ENCODE results near the gene MTFR2.

MTFR2 gene

GRCh38 chr6:136249811-136250685, at the start of gene MTFR2:
Gene MTFR2 (minus strand): TSS chr6:136250311. CDS start chr6:136249099, 1,212 bp downstream.
- peak; percentile 100 for DNase-seq

DNA sequence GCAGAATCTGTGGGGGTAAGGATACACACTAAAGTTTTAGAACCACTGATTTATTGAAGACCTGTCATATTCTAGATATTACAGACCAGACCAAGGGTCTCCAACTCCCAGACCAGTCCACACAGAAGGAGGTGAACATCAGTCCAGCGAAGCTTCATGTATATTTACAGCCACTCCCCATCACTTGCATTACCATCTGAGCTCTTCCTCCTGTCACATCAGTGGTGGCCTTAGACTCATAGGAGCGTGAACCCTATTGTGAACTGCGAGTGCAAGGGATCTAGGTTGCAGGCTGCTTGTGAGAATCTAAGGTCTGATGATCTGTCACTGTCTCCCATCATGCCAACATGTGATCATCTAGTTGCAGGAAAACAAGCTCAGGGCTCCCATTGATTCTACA, 44.5 kb upstream of the MTFR2 start:
- DNase-seq, result no peak

DNA sequence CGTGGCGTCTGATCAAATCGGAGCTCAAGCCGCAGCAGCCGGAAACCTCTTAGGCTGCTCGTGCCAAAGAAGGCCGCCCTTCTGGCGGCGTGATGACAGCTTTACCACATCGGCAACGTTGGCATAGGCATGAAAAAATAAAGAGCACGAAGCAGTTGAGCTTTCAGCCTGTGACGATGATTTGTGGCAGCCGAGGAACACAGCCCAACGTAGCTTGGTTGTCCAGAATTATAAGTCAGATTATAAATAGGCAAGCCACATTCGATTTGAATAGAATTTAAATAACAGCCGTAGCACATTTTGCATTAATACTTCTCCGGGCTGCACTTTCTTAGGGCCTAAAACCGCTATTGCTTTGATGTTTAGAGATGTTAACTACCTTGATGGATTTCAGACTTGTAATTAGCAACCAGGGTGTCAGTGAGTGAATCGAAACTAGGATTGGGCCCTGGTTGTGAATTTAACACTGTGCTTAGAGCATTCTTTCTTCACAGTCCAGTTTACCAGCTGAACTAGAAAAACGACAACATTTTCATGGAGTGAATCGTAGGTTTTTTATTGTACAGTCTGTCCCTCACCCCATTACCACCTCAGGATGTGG, 40.4 kb upstream of the MTFR2 start:
- peak; percentile 90 for DNase-seq

- DNase-seq, result peak; percentile 99
Measured at GRCh38 chr6:136289579-136290409, 39.7 kb upstream of the MTFR2 start, which contains the start of gene BCLAF1. Gene BCLAF1 (minus strand): TSS chr6:136289846. CDS start chr6:136279866, 9,980 bp downstream.

DNA sequence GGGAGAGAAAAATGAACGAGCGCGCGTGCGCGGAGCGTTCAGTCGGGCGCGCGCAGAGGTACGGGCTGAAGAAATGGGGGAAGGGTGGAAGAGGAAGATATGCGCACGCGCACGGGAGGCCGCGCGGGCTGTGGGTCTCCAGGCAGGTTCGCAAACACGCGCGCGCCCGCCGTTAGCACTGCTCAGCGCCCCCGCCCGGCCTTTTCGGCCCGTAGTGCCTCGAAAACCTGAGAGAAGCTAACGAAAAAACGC, 39.1 kb upstream of the MTFR2 start:
- DNase-seq, result peak; percentile 94

- peak; percentile 82 for DNase-seq
Measured at GRCh38 chr6:136288566-136289326, 38.6 kb upstream of the MTFR2 start.

- DNase-seq, result no peak
Measured at GRCh38 chr6:136284909-136285308, 34.8 kb upstream of the MTFR2 start.

- DNase-seq, result no peak
Measured at GRCh38 chr6:136282906-136283305, 32.8 kb upstream of the MTFR2 start.

DNA sequence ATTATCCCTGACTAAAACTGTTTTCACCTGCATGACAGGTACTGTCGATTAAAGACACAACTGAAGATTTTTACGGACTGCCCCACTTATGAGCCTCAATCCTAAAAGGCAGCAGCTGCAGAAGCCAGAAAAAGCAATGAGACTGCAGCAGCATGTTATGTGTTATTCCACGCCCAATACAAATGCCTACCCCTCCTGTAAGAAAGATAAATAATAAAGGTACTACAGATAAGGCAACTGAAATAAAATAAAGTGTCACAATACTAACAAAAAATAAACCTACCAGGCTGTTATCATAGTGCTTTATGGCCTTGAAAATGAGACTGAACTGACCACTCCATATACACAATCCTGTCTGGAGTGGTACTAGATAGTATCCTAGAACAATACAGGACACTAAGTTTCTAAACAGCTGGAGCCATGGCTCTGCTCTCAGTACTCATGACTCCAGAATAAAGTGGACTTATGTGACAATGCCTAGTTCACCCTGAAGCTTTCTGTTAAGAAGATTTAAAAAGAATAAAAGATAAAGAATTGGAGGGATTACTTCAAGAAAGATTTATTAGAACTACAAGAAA, 30.0 kb upstream of the MTFR2 start:
- DNase-seq, result no peak

DNA sequence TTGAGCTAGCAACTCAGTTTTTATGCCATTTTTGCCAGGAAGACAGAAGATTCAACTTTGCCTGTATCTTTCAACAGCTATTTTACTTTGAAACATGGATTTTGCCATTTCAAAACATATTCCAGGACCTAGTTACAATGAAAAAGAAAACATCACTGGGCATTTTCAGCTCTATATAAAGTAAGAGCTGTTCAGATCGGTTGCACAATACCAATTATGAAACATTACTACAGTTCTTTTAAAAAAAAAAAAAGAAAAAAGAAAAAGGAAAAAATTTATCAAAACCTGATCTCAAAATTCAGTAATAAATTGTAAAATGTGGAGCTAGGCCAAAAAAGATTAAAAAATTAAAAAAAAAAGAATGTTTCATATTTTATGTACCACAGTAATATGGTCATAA, 24.0 kb upstream of the MTFR2 start:
- DNase-seq, result no peak

DNA sequence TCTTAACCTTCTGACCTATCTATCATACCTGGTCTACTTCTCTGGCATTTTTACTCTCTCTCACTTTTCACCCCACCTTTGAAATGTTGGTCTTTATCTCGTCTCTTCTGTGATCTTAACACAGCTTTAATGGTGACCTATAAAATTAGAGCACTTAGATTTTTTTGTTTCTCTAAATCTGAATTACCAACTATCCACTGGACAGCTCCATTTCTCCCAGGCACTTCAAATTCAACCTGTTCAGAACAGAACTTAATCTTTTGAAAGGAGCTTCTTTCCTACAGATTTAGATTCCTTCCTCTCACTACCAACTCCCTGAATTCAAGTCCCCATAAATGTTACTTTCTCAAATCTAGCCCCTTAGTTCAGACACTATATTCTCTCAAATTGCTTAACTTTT, 15.0 kb upstream of the MTFR2 start:
- DNase-seq, result no peak

DNA sequence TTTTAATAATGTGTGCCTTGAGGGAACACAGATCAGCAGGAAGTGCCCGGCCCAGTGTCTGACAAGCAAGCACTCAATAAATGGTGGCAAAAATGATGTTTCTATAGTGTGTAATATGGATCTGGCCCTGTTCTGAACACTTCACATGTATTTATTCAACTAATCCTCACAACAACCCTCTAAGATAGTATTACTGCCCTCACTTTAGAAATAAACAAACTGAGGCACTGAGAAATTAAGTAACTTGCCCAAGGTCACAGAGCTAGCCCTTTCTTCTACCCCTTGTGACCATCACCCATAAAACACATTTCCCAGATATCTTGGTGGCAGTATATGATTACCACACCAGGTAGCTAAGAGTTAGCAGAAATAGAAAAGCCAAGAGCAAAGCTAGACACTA, 12.8 kb upstream of the MTFR2 start:
- DNase-seq, result no peak

DNA sequence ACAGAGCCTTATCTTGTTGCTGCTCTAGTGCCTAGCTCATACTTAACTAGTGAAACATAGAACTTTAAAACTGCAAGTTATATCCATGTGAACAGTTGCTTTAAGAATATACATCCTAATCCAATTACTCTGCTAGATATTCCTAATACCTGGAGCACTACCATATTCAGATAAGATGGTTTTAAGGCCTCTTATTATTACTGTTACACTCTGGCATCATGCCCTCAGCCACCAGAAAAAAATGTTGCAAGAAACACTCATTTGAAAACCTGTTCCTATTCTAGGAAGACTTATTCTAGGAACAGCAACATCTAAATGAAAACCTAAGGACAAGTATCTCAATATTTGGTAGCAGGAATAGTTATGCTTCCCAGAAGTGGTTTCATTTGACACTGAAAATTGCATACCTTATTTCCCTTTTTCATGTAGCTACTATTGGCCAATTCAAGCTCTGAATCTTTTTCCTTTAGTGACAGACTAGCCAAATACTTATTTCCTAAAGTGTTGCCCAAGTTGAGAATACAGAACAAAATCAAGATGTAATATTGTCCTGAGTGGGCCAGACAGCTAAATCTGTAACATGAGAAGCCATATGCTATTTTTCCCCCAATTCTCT, 4.8 kb upstream of the MTFR2 start:
- DNase-seq, result no peak

DNA sequence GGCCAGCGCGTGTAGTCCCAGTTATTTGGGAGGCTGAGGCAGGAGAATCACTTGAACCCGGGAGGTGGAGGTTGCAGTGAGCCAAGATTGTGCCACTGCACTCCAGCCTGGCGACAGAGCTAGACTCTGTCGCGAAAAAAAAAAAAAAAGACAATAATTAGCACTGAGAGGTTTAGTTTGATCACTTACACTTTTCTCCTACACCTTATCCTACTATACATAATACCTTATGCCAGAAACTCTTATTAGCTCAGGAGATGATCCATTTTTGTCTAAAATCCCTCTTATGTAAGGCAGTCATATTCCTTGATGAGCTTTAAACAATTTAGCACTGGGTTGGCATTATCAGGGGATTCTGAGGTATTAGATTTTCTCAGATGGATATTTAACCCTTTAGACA, 3.6 kb upstream of the MTFR2 start:
- DNase-seq, result no peak

GRCh38 chr6:136252441-136252840, 2.3 kb upstream of the MTFR2 start:
- no peak for DNase-seq

- peak; percentile 34 for DNase-seq
Measured at GRCh38 chr6:136251394-136251793, 1.3 kb upstream of the MTFR2 start.

- no peak for DNase-seq
Measured at GRCh38 chr6:136250686-136251008, 536 bp upstream of the MTFR2 start.

- DNase-seq, result peak; percentile 40
Measured at GRCh38 chr6:136249336-136249735, 775 bp downstream of the MTFR2 start.

DNA sequence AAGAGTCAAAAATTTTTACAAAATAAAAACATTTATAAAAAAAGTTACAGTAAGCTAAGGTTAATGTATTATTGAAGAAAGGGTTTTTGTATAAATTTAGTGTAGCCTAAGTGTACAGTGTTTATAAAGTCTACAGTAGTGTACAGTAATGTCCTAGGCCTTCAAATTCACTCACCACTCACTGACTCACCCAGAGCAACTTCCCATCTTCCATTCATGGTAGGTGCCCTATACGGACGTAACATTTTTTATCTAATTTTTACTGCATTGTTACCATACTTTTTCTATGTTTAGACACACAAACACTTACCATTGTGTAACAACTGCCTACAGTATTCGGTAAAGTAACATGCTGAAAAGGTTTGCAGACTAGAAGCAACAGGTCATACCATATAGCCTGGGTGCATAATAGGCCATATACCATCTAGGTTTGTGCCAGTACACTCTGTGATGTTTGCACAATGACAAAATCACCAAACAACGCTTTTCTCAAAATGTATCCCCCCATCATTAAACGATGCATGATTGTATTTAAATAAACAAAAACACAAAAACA, 6.0 kb downstream of the MTFR2 start:
- no peak for DNase-seq

- peak; percentile 79 for DNase-seq
Measured at GRCh38 chr6:136236466-136237293, 13.4 kb downstream of the MTFR2 start.

GRCh38 chr6:136235233-136235564, 14.9 kb downstream of the MTFR2 start:
- no peak for DNase-seq
